ENCODE data around the gene IL37.

Gene IL37, protein sequence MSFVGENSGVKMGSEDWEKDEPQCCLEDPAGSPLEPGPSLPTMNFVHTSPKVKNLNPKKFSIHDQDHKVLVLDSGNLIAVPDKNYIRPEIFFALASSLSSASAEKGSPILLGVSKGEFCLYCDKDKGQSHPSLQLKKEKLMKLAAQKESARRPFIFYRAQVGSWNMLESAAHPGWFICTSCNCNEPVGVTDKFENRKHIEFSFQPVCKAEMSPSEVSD

DNA sequence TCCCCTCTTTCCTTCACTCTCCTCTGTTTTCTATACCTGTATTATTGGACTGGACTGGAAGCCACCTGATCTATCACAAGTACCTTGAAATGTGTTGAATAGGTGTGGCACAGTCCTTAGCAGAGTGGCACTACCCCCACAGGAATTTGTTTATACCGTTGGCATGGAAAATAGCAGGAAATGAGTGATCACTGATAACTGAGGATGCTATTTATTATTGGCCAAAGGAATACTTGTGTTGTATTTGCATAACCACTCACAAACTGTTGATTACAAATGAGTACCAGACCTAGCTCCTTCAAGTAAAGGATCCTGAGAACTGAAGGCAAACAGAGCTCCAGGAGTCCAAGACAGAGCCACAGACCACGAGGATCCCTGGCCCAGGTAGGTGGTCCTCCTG, at the start of gene IL37:
Gene IL37 (plus strand): TSS at position 301 of the 400 bp plus-strand sequence. CDS start 1,848 bp downstream, outside the sequence.
- TF ChIP-seq, protein P1, sequence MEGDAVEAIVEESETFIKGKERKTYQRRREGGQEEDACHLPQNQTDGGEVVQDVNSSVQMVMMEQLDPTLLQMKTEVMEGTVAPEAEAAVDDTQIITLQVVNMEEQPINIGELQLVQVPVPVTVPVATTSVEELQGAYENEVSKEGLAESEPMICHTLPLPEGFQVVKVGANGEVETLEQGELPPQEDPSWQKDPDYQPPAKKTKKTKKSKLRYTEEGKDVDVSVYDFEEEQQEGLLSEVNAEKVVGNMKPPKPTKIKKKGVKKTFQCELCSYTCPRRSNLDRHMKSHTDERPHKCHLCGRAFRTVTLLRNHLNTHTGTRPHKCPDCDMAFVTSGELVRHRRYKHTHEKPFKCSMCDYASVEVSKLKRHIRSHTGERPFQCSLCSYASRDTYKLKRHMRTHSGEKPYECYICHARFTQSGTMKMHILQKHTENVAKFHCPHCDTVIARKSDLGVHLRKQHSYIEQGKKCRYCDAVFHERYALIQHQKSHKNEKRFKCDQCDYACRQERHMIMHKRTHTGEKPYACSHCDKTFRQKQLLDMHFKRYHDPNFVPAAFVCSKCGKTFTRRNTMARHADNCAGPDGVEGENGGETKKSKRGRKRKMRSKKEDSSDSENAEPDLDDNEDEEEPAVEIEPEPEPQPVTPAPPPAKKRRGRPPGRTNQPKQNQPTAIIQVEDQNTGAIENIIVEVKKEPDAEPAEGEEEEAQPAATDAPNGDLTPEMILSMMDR (IDR thresholded peaks at IDR 0.05; ENCODE audit: control extremely low read depth, extremely low read depth, low read depth, missing control alignments): no peak
- no peak for DNase-seq (ENCODE audit: extremely low spot score)
- POLR2A ChIA-PET: no interaction called here
- CTCF ChIA-PET: interaction anchor here (1.1 to 1.7 kb wide), 4 partner anchors 13 to 162 kb away, joined by 3 to 9 read pairs (median 4); no protein-coding TSS in a partner anchor

DNA sequence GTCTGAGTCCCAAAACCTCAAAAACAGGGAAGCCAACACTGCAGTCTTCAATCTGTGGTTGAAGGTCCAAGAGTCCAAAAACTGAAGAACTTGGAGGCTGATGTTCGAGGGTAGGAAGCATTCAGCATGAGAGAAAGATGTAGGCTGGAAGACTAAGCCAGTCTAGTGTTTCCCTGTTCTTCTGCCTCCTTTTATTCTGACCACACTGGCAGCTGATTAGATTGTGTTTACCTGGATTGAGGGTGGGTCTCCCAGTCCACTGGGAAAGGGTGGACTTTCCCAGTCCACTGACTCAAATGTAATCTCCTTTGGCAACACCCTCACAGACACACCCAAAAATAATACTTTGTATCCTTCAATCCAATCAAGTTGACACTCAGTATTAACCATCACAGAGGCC, 46.9 kb upstream of the IL37 start:
- TF ChIP-seq, protein P1 (IDR thresholded peaks at IDR 0.05; ENCODE audit: control extremely low read depth, extremely low read depth, low read depth, missing control alignments): no peak
- no peak for DNase-seq (ENCODE audit: extremely low spot score)
- POLR2A ChIA-PET: no interaction called here
- CTCF ChIA-PET: interaction anchor here (1.0 to 1.8 kb wide), 5 partner anchors 11 to 115 kb away, joined by 3 to 13 read pairs (median 6); no protein-coding TSS in a partner anchor

DNA sequence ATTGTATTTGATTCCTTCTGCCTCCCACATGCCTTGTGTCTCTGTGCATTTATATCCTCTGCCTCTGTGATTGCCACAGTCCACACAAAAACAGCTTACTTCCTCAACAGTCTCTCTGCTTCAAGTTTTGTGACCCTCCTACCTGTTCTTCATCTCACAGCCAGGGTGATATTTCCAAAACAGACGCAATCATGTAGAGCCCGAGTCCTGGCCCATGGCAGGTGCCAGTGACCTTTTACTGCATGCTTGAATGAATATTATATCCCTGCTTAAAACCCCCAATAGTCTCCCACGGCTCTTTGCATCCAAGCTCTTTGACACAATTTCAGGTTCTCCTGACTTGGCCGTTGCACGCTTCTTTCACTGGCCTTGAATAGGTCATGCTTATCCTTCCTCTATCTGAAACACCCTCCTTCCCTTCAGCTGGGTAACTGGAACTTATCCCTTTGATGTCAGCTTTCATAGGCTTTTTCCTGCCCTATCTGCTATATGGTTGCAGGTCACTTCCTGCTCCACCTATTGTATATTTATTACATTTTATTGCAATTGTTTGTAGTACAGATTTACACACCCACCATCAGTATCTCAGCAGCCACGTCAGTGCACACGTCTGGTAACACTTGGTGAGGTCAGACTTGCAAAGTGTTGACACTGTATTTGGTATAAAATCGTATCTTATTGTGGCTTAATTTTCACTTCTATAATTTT, 44.7 kb upstream of the IL37 start:
- TF ChIP-seq, protein P1 (IDR thresholded peaks at IDR 0.05; ENCODE audit: control extremely low read depth, extremely low read depth, low read depth, missing control alignments): no peak
- DNase-seq (ENCODE audit: extremely low spot score): no peak
- POLR2A ChIA-PET: no interaction called here
- CTCF ChIA-PET: interaction anchor here (0.7 to 3.0 kb wide), 5 partner anchors 11 to 117 kb away, joined by 3 to 10 read pairs (median 3); no protein-coding TSS in a partner anchor

DNA sequence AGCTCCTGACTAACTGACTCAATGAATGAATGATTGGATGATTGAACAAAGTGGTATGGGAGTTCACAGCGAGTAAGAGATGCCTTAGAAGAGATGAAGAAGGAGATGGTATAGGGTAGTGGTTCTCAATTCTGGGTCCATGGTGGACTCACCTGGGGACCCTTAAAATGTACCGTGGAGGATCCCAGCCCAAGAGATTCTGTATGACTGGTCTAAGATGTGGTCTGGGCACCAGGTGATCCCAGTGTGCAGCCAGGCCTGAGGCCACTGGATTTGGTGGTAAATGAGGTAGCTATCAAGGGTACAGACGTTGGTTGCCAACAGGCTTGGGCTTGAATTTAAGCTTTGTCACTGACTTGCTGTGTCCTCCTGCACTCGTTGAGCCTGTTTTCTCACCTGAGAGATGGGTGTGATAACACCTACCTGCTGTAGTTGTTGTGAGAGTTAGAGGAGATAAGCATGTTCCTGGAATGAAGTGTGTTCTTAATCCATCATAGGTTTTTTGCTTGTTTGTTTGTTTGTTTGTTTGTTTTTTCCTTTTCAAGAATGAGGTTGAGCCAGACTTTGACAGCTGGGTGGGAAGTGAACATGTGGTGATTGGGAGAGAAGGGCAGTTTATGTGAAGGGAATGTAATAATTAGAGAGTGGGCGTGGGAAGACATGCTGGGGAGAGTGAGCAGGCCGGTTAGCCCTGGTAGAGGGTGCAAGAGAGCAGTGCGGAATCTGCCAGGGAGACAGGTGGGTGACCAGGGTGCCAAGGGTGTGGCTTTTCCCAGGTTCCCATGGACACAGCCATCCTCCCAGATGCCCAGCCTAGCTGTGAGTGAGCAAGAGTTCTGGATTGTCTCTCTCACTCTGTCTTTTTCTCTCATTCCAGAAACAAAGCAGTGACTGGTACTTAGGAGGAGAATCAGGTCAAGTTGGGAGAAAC, 43.0 kb upstream of the IL37 start:
- TF ChIP-seq, protein P1 (IDR thresholded peaks at IDR 0.05; ENCODE audit: control extremely low read depth, extremely low read depth, low read depth, missing control alignments): no peak
- DNase-seq (ENCODE audit: extremely low spot score): no peak
- ChIA-PET POLR2A (no interaction called here), CTCF (interaction anchor here (0.6 to 3.0 kb wide), 5 partner anchors 15 to 118 kb away, joined by 3 to 10 read pairs (median 3); no protein-coding TSS in a partner anchor)

DNA sequence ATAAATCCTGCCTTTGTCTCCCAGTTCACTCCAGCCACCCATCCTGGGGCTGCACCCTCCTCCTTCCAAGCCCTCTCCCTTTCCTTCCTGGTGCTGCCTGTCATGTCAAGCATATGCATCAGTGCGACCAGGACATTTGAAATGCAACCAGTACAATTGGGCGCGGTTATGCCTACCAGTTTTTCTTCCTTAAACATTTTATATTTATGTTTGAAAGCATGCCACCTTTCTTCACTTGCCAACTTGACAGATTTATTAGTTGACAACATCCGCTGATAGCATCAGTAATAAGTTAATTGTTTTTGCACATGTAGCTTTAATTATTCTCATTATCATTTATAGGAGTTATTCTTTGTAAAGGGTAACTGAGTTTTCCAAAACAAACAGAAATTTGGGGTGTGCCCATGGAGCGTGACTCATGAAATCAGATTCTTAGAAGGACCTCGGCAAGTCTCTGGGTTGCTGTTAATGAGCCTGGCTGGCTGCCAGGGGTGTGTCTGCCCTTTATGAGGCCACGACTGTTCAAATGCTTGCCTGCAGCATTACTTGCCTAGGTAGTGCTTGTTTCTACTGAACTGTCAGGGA, 41.6 kb upstream of the IL37 start:
- DNase-seq (ENCODE audit: extremely low spot score): no peak
- ChIA-PET POLR2A (no interaction called here), CTCF (interaction anchor here (1.5 kb wide), 1 partner anchor 72 kb away, joined by 5 read pairs; no protein-coding TSS in a partner anchor)
- TF ChIP-seq, protein P1 (IDR thresholded peaks at IDR 0.05; ENCODE audit: control extremely low read depth, extremely low read depth, low read depth, missing control alignments): no peak
